Neural progenitor cell (in vitro differentiated cells): ENCODE measurements around the gene DDX24. TPM values are rescaled to one million over a fixed set of nuclear protein-coding genes. Genes with fewer than 3 reads are reported as not detected.

ENCODE experiments used
- DNase-seq: peaks from one replicate; pipeline ENCODE4 v3.0.0-alpha.2; 2016; ENCODE audit warnings: low spot score
- H2AFZ ChIP-seq: fragments of 200-600 bp; sonication (generic); replicated peaks from 2 replicates; pipeline ENCODE4 v1.6.1; 2016; ENCODE audit warnings: antibody characterized with exemption
- H3F3A ChIP-seq: fragments of 200-600 bp; sonication (generic); 2 replicates; pipeline ENCODE4 v1.6.1; 2016; ENCODE audit warnings: antibody characterized with exemption, low read depth
- H3K27ac ChIP-seq: fragments of 200-600 bp; sonication (generic); 2 replicates; pipeline ENCODE4 v1.5.1; 2016; ENCODE audit warnings: mild to moderate bottlenecking
- H3K27me3 ChIP-seq: fragments of 200-600 bp; sonication (generic); 2 replicates; pipeline ENCODE4 v1.6.1; 2016; ENCODE audit warnings: mild to moderate bottlenecking, moderate library complexity
- H3K36me3 ChIP-seq: fragments of 200-600 bp; sonication (generic); 2 replicates; pipeline ENCODE4 v1.5.1; 2016
- H3K4me1 ChIP-seq: fragments of 200-600 bp; sonication (generic); 2 replicates; pipeline ENCODE4 v1.6.1; 2016; ENCODE audit warnings: mixed run types
- H3K4me2 ChIP-seq: fragments of 200-600 bp; sonication (generic); 2 replicates; pipeline ENCODE4 v1.6.1; 2016
- H3K4me3 ChIP-seq: fragments of 200-600 bp; sonication (generic); 2 replicates; pipeline ENCODE4 v1.5.1; 2016
- H3K79me2 ChIP-seq: fragments of 200-600 bp; sonication (generic); 2 replicates; pipeline ENCODE4 v1.6.1; 2016; ENCODE audit warnings: low read depth
- H3K9ac ChIP-seq: fragments of 200-600 bp; sonication (generic); 2 replicates; pipeline ENCODE4 v1.6.1; 2016
- H3K9me3 ChIP-seq: fragments of 200-600 bp; sonication (generic); 2 replicates; pipeline ENCODE4 v1.5.1; 2016; ENCODE audit warnings: low read depth
- H4K20me1 ChIP-seq: fragments of 200-600 bp; sonication (generic); 2 replicates; pipeline ENCODE4 v1.6.1; 2016; ENCODE audit warnings: low read depth
- H3K27ac Mint-ChIP-seq: 3 replicates; pipeline ENCODE4 v1.8.0; 2021; ENCODE audit warnings: mixed read lengths
- H3K27me3 Mint-ChIP-seq: 2 replicates; pipeline ENCODE4 v1.8.0; 2022; ENCODE audit warnings: low read depth, mild to moderate bottlenecking, inconsistent platforms, moderate library complexity, mixed read lengths; ENCODE audit not compliant: insufficient read depth
- H3K36me3 Mint-ChIP-seq: 3 replicates; pipeline ENCODE4 v1.8.0; 2021; ENCODE audit warnings: mixed read lengths
- H3K4me1 Mint-ChIP-seq: 3 replicates; pipeline ENCODE4 v1.8.0; 2021; ENCODE audit warnings: mixed read lengths
- H3K4me3 Mint-ChIP-seq: 3 replicates; pipeline ENCODE4 v1.8.0; 2021; ENCODE audit warnings: mild to moderate bottlenecking, moderate library complexity, mixed read lengths
- H3K9me3 Mint-ChIP-seq: 3 replicates; pipeline ENCODE4 v1.8.0; 2020; ENCODE audit warnings: mixed read lengths
- CTCF ChIP-seq: fragments of 200-600 bp; sonication (generic); IDR thresholded peaks from 2 replicates; pipeline ENCODE4 v1.5.1; 2017; ENCODE audit warnings: antibody characterized with exemption, mild to moderate bottlenecking
- EZH2 ChIP-seq: fragments of 200-600 bp; sonication (generic); IDR thresholded peaks from 2 replicates; pipeline ENCODE4 v1.6.1; 2017; ENCODE audit warnings: antibody characterized with exemption, mild to moderate bottlenecking, moderate library complexity
- EZH2phosphoT487 ChIP-seq: fragments of 200-600 bp; sonication (generic); IDR thresholded peaks from 2 replicates; pipeline ENCODE4 v1.6.1; 2017; ENCODE audit warnings: antibody characterized with exemption
- total RNA-seq: library from RNA; depleted of rRNA; stranded (reverse); fragments of >200 nt; gene quantifications from 2 replicates; pipeline ENCODE4 v1.2.3, GENCODE V29; 2015; ENCODE audit warnings: low replicate concordance

Gene DDX24
- total RNA-seq, 1 donor from 2014 or later: 153 TPM

- peak overlapping the region; percentile 75 for H3K27ac Mint-ChIP-seq
- Histone ChIP-seq H3K27me3 (peaks cover 9% of the 10 kb centered on the region), H3K79me2 (no peaks in the 10 kb centered on the region), H3K36me3 (no peaks in the 10 kb centered on the region), H3K4me2 (no peak overlapping the region), H3K27ac (no peak overlapping the region), H3K4me3 (no peak overlapping the region), H4K20me1 (no peaks in the 10 kb centered on the region), H3K4me1 (no peaks in the 10 kb centered on the region), H3F3A (no peaks in the 10 kb centered on the region), H3K9me3 (no peaks in the 10 kb centered on the region), H2AFZ (no peak overlapping the region), H3K9ac (no peak overlapping the region)
- no peaks in the 10 kb centered on the region for H3K9me3 Mint-ChIP-seq
- no peak for TF ChIP-seq EZH2phosphoT487
- no peak for TF ChIP-seq EZH2
- TF ChIP-seq CTCF: no peak
- peaks cover 2% of the 10 kb centered on the region for H3K36me3 Mint-ChIP-seq
- no peak overlapping the region for H3K4me3 Mint-ChIP-seq
- peaks cover 16% of the 10 kb centered on the region for H3K4me1 Mint-ChIP-seq
- H3K27me3 Mint-ChIP-seq: peaks cover 4% of the 10 kb centered on the region
- no peak for DNase-seq
Measured at GRCh38 chr14:93998871-93999403, 82.1 kb downstream of the DDX24 start.

Other genes starting within 250 kb of the DDX24 start
- not detected in 2 replicates for gene FAM181A, start 153.9 kb downstream of the DDX24 start, total RNA-seq
- 0.62 TPM in 1 of 2 replicates, not detected in the other for gene ASB2, start 104.6 kb downstream of the DDX24 start, total RNA-seq
- not detected in 2 replicates for gene CCDC197, start 83.9 kb downstream of the DDX24 start, total RNA-seq
- 6.8 and 9.6 TPM in 2 replicates for gene OTUB2, start 54.9 kb downstream of the DDX24 start, total RNA-seq
- gene IFI27L1, start 108 bp upstream of the DDX24 start, total RNA-seq: 10.8 and 19.9 TPM in 2 replicates
- 0.69 and 2.5 TPM in 2 replicates for gene IFI27, start 29.5 kb upstream of the DDX24 start, total RNA-seq
- 24.7 and 73.7 TPM in 2 replicates for gene IFI27L2, start 48.4 kb upstream of the DDX24 start, total RNA-seq
- 25.5 and 27.8 TPM in 2 replicates for gene PPP4R4, start 93.1 kb upstream of the DDX24 start, total RNA-seq
- gene SERPINA10, start 212.1 kb upstream of the DDX24 start, total RNA-seq: not detected in 2 replicates
- not detected in 2 replicates for gene SERPINA6, start 242.1 kb upstream of the DDX24 start, total RNA-seq